ENCODE data around the gene PDE6B.

Gene PDE6B

DNA sequence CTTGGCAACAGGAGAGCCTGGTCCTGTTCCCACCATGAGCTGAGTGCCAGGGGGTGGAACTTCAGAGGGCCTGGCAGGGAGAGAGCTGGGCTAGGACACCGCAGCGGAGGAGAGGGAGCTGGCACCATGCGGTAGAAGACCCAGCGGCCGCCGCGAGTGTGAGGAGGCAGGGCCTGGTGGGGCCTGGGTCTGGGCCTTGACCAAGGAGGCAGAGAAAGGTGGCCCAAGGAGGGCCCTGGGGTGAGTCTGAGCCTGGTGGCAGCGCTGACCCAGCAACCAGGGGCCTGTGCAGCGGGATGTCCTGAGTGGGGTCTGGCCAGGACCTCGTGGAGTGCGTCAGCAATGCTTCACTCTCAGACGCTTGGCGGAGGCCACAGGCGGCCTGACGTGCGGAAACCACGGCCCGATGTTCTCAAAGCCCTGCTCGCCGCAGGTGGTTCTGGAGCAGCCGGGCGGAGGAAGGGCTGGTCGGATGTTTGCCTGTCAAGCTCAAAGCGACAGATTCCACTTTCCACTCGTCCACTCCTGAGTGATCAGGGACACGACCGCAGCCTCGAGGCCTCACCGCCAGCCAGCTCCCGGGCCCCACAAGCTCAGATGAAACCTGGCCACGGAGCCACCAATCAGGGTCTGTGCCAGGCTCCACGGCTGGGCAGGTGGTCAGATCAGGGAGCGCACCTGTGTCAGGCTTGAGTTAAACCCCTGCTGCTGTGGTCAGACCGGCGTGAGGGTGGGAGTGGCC is 27.9 kb downstream of the PDE6B start:
- no peak for DNase-seq (ENCODE audit: extremely low read depth, low read depth)
- no peak for TF ChIP-seq CTCF (IDR thresholded peaks at IDR 0.05; ENCODE audit: low read depth, low read length)

GRCh38 chr4:653831-654502 is 28.6 kb downstream of the PDE6B start:
- TF ChIP-seq CTCF (IDR thresholded peaks at IDR 0.05; ENCODE audit: low read depth, low read length) = no peak
- no peak for DNase-seq (ENCODE audit: extremely low read depth, low read depth)

GRCh38 chr4:654503-654845 is 29.1 kb downstream of the PDE6B start:
- DNase-seq (ENCODE audit: extremely low read depth, low read depth) = no peak

DNA sequence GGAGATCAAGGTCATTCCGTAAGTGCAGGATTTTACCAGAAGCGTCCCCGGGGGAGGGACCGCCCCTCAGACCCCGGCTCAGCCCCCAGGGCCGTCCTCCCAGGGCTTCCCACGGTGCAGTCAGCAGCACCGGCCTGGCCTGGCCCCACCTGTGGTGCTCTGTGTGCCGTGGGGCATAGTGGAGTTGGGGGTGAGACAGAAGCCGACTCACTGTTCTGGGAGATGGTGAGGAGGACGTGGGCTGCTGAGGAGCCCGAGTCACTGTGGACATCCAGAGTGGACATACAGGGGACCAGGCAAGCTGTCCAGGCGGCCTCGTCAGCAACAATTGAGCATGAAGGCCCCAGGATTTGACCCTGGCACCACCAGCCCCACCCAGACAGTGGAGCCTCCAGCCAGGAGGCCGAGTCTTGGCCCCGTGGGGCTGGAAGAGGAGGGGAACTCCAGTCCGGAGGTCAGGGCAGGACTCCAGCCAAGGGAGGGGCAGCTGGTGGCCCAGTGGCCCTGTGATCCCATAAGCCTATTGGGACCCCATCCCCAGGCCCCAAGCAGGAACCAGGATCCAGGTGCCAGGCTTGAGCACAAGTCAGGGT is 29.6 kb downstream of the PDE6B start:
- DNase-seq (ENCODE audit: extremely low read depth, low read depth) = no peak
- TF ChIP-seq CTCF (IDR thresholded peaks at IDR 0.05; ENCODE audit: low read depth, low read length) = no peak

More at GRCh38 chr4:654503-654845, 29.1 kb downstream of the PDE6B start:
- no peak for TF ChIP-seq CTCF (IDR thresholded peaks at IDR 0.05; ENCODE audit: low read depth, low read length)

- TF ChIP-seq CTCF (IDR thresholded peaks at IDR 0.05; ENCODE audit: low read depth, low read length) = no peak
- no peak for DNase-seq (ENCODE audit: extremely low read depth, low read depth)
Measured at GRCh38 chr4:655464-656151, 30.2 kb downstream of the PDE6B start.

- no peak for TF ChIP-seq CTCF (IDR thresholded peaks at IDR 0.05; ENCODE audit: low read depth, low read length)
- DNase-seq (ENCODE audit: extremely low read depth, low read depth) = no peak
Measured at GRCh38 chr4:656436-657337, 31.3 kb downstream of the PDE6B start.

Measured in AG09319 (cell line).